GM10248 (cell line): ENCODE measurements around the gene KDM6A.

Experiments
- CTCF ChIA-PET: fragments of 300-600 bp; sonication (Branson Sonifier 250); formaldehyde crosslinking; extraction: SDS; loops from one replicate; lab custom pipeline; 2021; ENCODE audit warnings: antibody characterized with exemption; lab: Yijun Ruan, JAX
- POLR2A ChIA-PET: fragments of 350-650 bp; sonication (Branson Sonifier 250); formaldehyde crosslinking; extraction: SDS; loops from one replicate; lab custom pipeline; 2020; ENCODE audit warnings: antibody characterized with exemption; lab: Yijun Ruan, JAX
- DNase-seq: peaks from one replicate; pipeline ENCODE4 v3.0.0; 2012; ENCODE audit errors: extremely low spot score
- CTCF ChIP-seq: IDR thresholded peaks from 2 replicates; pipeline ENCODE4 v1.5.1; 2012; ENCODE audit warnings: mild to moderate bottlenecking, low read depth; ENCODE audit errors: extremely low read depth, missing control alignments, control extremely low read depth

Gene KDM6A

DNA sequence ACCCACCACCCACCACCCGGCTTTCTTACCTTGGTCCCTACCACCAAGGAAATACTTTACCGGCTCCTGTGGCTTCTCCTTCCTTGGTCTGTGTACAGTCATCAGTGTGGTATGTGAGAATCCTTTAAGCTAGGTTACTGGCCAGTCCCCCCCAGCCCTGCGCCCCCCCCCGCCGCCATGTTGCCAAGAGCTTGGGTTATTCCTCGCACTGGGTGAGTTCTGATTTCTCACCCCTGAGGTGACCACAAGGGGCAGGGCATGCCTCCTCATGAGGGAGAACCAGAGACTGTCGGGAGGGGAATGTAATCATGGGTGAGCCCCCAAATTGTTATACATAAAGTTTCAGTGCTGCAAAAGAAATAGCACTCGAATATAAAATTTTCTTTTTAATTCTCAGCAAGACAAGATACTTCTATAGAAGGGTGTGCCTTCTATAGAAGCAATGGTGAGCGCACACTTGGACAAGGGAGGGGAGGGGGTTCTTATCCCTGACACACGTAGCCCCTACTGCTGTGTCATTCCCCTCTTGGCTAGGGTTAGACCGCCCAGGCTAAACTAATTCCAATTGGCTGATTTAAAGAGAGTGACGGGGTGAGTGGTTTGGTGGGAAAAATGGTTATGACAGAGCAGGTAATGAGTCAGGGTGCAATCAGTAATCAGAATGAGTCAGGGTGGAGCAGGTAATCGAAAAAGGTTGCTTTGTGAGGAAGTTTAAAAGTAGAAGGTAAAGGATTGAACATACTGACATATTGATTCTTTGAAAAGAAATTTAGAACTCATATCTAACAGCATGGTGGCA is 133.2 kb downstream of the KDM6A start:
- TF ChIP-seq CTCF = no peak
- CTCF ChIA-PET = no interaction called here
- POLR2A ChIA-PET = no interaction called here
- no peak for DNase-seq

DNA sequence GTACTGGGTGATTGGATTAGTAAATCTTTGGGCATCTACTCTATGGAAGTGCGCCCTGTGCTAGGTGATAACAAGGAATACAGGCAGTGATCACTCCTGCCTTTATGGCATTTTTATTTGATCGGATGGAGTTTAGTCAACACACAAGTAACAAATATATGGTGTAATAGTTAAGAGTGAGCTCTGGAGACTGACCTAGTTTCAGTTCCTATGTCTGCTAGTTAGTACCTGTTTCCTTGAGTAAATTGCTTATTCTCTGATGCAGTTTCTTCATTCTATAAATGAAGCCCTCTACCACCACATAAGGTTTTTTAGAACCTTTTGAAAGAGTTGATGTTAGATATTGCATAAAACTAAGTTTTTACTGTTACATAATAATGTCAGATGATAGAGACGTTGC is 134.6 kb downstream of the KDM6A start:
- CTCF ChIA-PET = interaction anchor here (1.7 kb wide), 1 partner anchor 19 kb away, joined by 4 read pairs; no protein-coding TSS in a partner anchor
- DNase-seq = peak; percentile 42
- TF ChIP-seq CTCF = no peak
- POLR2A ChIA-PET = no interaction called here

DNA sequence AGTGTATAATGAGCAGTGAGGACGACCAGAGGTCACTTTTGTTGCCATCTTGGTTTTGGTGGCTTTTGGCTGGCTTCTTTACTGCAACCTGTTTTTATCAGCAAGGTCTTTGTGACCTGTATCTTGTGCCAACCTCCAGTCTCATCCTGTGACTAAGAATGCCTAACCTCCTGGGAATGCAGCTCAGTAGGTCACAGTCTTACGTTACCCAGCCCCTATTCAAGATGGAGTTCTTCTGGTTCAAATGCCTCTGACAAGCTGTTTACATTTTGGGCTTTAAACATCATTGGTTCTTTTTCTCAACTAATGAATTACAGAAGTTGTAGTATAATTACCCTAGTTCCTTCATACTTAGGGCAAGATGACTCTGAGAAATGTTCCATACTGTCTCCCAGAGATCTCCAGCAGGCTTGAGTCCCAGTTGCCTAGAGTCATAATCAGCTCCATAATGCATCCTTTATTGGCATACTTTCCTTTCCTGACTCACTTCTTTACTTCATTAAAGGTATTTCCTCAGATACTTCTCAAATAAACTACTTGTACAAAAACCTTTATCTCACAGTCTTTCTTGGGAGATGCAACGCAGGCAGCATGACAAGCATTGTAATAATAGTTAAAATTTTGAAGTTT is 136.5 kb downstream of the KDM6A start:
- no peak for DNase-seq
- no peak for TF ChIP-seq CTCF
- ChIA-PET POLR2A (no interaction called here), CTCF (interaction anchor here (1.0 kb wide), 1 partner anchor 28 kb away, joined by 3 read pairs; no protein-coding TSS in a partner anchor)

DNA sequence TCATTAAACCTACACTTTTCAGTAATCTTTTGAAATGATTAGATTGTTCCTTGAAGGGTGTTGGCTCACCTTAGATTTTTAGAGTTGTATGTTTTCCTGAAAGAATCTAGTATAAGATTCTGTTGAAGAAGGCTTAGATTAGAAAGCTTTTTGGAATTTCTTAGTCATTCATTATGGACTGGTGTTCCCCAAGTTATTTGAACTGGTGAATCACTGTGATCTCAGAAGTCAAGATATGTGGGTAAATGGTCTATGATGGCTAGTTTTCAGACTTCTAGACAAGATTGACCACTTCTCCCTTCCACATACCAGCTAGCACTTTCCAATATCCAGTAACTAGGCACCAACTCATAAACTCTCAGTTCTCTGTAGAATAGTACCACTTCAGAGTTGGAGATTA is 138.1 kb downstream of the KDM6A start:
- ChIA-PET CTCF (no interaction called here), POLR2A (no interaction called here)
- no peak for TF ChIP-seq CTCF
- DNase-seq = no peak

DNA sequence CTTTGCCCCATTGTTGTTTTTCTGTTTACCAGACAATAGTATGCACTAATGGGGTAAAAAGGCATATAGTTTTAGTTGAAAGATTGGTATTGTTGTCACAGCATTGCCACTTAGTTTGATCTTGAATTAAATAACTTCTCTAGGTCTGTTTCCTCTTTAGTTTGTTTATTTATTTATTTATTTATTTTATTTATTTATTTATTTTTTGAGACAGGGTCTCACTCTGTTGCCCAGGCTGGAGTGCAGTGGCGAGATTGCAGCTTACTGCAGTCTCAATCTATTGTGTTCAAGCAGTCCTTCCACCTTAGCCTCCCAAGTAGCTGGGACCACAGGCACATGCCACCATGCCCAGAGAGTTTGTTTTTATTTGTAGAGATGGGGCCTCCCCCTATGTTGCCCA is 138.6 kb downstream of the KDM6A start:
- ChIA-PET CTCF (no interaction called here), POLR2A (no interaction called here)
- no peak for DNase-seq
- TF ChIP-seq CTCF = no peak

DNA sequence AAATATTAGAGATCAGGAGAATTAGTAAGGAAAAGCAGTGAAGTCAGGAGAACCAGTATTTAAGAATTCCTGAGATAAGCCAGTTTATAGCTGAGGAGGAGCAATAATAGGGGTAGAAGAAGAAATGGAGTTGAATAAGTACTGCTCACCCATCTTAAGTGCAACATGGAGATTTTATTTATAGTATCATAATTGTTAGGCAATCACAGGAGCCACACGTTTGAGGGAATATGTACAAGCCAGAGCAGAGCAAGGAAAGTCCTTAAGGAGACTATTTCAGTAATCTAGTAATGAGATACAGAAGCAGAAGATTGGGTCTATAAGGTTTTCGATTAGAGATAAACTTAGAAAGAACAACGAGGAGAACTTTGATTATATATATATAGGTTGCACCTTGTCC is 145.0 kb downstream of the KDM6A start:
- POLR2A ChIA-PET = no interaction called here
- TF ChIP-seq CTCF = no peak
- DNase-seq = no peak
- CTCF ChIA-PET = no interaction called here
